Loucy (cell line): ENCODE measurements around the gene TBC1D24.

Experiments
- EZH2phosphoT487 ChIP-seq: fragments of 200-600 bp; IDR thresholded peaks from 2 replicates; pipeline ENCODE4 v1.6.1; 2018; ENCODE audit warnings: antibody characterized with exemption, mild to moderate bottlenecking, moderate library complexity, borderline replicate concordance
- TF ChIP-seq, protein P1 (sequence below): fragments of 200-600 bp; sonication (generic); conservative IDR thresholded peaks from 2 replicates; pipeline ENCODE4 v1.5.1; 2014; ENCODE audit warnings: mild to moderate bottlenecking, antibody characterized with exemption, low read length

DNA sequence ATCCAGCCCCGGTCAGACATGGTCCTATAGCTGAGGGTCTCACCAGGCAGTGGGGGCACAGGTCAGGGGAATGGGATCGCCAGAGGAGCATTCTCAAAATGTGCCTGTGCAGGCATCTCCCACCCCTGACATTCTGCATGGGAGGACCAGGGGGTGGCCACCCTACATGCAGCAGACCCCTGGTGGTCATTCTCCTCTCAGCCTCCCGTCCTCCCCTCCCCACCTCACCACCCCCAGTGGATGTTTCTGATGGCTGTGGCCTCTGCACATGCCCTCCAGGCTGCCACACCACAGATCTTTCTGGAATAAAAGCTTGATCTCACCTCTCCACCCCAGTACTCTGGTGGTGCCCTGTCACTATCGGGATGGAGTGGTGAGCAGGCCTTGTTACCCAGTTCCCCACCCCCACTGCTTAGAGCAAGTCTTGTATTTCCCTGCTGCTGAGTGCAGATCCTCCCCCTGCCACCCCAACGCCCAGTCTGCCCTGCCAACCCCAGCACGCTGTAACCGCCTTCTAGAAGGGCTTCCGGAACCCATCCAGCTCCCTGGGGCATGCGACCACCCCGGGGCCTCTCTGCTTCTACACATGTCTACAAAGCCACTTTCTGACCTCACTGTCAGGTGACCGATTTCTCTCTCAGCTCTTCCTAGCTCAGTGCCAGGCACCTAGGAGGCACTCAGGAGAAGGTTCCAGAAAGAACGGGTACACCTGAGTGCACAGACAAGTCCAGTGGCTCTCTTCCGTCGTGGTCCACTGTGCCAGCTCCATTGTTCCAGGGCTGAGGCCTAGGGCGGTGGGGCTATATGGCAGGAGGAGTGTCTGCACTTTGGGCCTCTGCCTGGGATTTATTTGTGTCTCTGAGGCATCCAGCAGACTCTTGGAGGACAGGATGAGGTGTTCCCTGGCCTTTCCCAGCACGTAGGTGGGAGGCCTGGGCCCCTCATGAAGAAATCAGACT, 9.3 kb downstream of the TBC1D24 start:
- TF ChIP-seq, protein P1, sequence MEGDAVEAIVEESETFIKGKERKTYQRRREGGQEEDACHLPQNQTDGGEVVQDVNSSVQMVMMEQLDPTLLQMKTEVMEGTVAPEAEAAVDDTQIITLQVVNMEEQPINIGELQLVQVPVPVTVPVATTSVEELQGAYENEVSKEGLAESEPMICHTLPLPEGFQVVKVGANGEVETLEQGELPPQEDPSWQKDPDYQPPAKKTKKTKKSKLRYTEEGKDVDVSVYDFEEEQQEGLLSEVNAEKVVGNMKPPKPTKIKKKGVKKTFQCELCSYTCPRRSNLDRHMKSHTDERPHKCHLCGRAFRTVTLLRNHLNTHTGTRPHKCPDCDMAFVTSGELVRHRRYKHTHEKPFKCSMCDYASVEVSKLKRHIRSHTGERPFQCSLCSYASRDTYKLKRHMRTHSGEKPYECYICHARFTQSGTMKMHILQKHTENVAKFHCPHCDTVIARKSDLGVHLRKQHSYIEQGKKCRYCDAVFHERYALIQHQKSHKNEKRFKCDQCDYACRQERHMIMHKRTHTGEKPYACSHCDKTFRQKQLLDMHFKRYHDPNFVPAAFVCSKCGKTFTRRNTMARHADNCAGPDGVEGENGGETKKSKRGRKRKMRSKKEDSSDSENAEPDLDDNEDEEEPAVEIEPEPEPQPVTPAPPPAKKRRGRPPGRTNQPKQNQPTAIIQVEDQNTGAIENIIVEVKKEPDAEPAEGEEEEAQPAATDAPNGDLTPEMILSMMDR = no peak
- TF ChIP-seq EZH2phosphoT487 = no peak
